ENCODE results near the gene EML1.
"Not testable (repeated sequence)": the region's sequence is repeated elsewhere in the genome, so short reads cannot be mapped to it uniquely, and the experiment has no call there.

EML1 gene

DNA sequence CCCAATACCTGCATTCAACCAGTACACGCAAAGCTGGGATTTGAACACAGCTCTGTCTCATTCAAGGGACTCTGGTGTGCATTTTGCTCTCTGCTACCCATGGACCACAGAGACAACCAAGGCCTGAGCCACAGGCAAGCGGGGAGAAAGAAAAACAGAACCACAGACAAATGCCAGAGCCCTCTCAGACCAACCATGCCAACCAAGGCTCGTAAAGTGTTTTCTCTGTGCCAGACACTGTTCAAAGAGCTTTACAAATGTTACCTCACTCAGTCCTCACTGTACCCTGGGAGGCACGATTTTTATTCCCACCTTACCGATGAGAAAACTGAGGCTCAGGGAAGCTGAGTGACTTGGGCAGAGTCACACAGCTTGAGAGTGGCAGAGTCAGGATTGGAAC, 32.4 kb upstream of the EML1 start:
- DNase-seq (ENCODE audit: low read depth, low spot score): no peak
- no peak for TF ChIP-seq CTCF (IDR thresholded peaks at IDR 0.05; ENCODE audit: low read depth, low read length)
- H3K4me3 ChIP-seq (ENCODE audit: low read depth, low read length): no peak overlapping the region
- in situ Hi-C loops (cut with HindIII; ENCODE audit: low sequenced_read_pairs): no loop called here

DNA sequence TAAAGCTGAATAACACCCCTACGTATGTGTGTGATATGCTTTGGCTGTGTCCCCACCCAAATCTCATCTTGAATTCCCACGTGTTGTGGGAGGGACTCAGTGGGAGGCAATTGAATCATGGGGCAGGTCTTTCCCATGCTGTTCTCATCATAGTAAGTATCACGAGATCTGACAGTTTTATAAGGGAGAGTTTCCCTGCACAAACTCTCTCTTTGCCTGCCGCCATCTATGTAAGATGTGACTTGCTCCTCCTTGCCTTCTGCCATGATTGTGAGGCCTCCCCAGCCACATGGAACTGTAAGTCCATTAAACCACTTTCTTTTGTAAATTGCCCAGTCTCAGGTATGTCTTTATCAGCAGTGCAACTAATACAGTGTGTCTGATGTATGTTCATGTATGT, 30.3 kb upstream of the EML1 start:
- H3K4me3 ChIP-seq (ENCODE audit: low read depth, low read length); in situ Hi-C loops (cut with HindIII; ENCODE audit: low sequenced_read_pairs); DNase-seq (ENCODE audit: low read depth, low spot score): not testable (repeated sequence)

- TF ChIP-seq CTCF (IDR thresholded peaks at IDR 0.05; ENCODE audit: low read depth, low read length): no peak
- in situ Hi-C loops (cut with HindIII; ENCODE audit: low sequenced_read_pairs): no loop called here
- DNase-seq (ENCODE audit: low read depth, low spot score): no peak
- no peak overlapping the region for H3K4me3 ChIP-seq (ENCODE audit: low read depth, low read length)
Observed at GRCh38 chr14:99763527-99764221, 29.5 kb upstream of the EML1 start.

GRCh38 chr14:99764222-99764706, 28.9 kb upstream of the EML1 start:
- no peak for TF ChIP-seq CTCF (IDR thresholded peaks at IDR 0.05; ENCODE audit: low read depth, low read length)
- no peak overlapping the region for H3K4me3 ChIP-seq (ENCODE audit: low read depth, low read length)
- DNase-seq (ENCODE audit: low read depth, low spot score): no peak
- in situ Hi-C loops (cut with HindIII; ENCODE audit: low sequenced_read_pairs): no loop called here

- no peak overlapping the region for H3K4me3 ChIP-seq (ENCODE audit: low read depth, low read length)
- TF ChIP-seq CTCF (IDR thresholded peaks at IDR 0.05; ENCODE audit: low read depth, low read length): no peak
- DNase-seq (ENCODE audit: low read depth, low spot score): no peak
- in situ Hi-C loops (cut with HindIII; ENCODE audit: low sequenced_read_pairs): no loop called here
Observed at GRCh38 chr14:99768381-99768780, 24.8 kb upstream of the EML1 start.

DNA sequence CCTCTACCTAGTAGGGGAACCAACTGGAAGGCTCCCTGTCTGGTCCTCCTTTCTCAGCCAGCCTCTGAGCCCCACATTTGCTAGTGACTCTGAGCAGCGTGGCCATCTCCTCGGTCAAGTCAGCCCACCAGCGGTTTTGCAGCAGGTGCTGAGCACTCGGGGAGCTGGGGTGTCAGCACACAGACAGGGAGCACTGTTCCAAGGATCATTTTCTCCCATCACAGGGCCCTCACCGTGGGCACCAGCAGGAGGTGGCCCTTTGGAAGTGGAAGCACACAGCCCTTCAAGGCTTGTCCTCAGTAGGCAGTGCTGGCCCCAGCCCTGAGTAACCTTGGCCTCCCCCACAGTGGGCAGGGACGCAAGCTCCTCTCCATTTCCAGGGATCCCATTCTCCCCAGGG, 24.1 kb upstream of the EML1 start:
- no peak for TF ChIP-seq CTCF (IDR thresholded peaks at IDR 0.05; ENCODE audit: low read depth, low read length)
- DNase-seq (ENCODE audit: low read depth, low spot score): no peak
- H3K4me3 ChIP-seq (ENCODE audit: low read depth, low read length): no peak overlapping the region
- in situ Hi-C loops (cut with HindIII; ENCODE audit: low sequenced_read_pairs): no loop called here

- no peak for TF ChIP-seq CTCF (IDR thresholded peaks at IDR 0.05; ENCODE audit: low read depth, low read length)
- H3K4me3 ChIP-seq (ENCODE audit: low read depth, low read length): no peak overlapping the region
- in situ Hi-C loops (cut with HindIII; ENCODE audit: low sequenced_read_pairs): no loop called here
- DNase-seq (ENCODE audit: low read depth, low spot score): no peak
Observed at GRCh38 chr14:99769799-99770198, 23.4 kb upstream of the EML1 start.
